GM18517 (cell line): ENCODE data around the gene COLEC11.

Experiments
- ATAC-seq: cut with Tn5 transposase; IDR thresholded peaks from one replicate; pipeline ENCODE4 v1.9.1; 2021; ENCODE audit warnings: mild to moderate bottlenecking, moderate library complexity; ENCODE audit not compliant: unreplicated experiment

The COLEC11 gene

GRCh38 chr2:3637311-3637675, 42.4 kb downstream of the COLEC11 start:
- no peak for ATAC-seq

- ATAC-seq = no peak
These were observed 43.0 kb downstream of the COLEC11 start for GRCh38 chr2:3637692-3638455.

GRCh38 chr2:3638456-3638810, 43.5 kb downstream of the COLEC11 start:
- ATAC-seq = no peak

- ATAC-seq = no peak
These were observed 44.2 kb downstream of the COLEC11 start for GRCh38 chr2:3639015-3639630.

GRCh38 chr2:3639653-3640052, 44.7 kb downstream of the COLEC11 start:
- ATAC-seq = no peak

GRCh38 chr2:3641181-3641580, 46.3 kb downstream of the COLEC11 start:
- no peak for ATAC-seq

- ATAC-seq = no peak
These were observed 47.0 kb downstream of the COLEC11 start for GRCh38 chr2:3641841-3642421.

- ATAC-seq = no peak
These were observed 47.8 kb downstream of the COLEC11 start for GRCh38 chr2:3642521-3643215.

GRCh38 chr2:3643371-3644245, 48.7 kb downstream of the COLEC11 start:
- no peak for ATAC-seq

- ATAC-seq = peak; percentile 86
These were observed 49.3 kb downstream of the COLEC11 start for GRCh38 chr2:3644246-3644525.

- no peak for ATAC-seq
These were observed 50.1 kb downstream of the COLEC11 start for GRCh38 chr2:3644891-3645605.

GRCh38 chr2:3645745-3646389, 51.0 kb downstream of the COLEC11 start:
- ATAC-seq = no peak

GRCh38 chr2:3646446-3646845, 51.5 kb downstream of the COLEC11 start:
- ATAC-seq = no peak

GRCh38 chr2:3647246-3647645, 52.3 kb downstream of the COLEC11 start:
- no peak for ATAC-seq

GRCh38 chr2:3647831-3648651, 53.1 kb downstream of the COLEC11 start:
- no peak for ATAC-seq

GRCh38 chr2:3648652-3649177, 53.8 kb downstream of the COLEC11 start:
- ATAC-seq = no peak

- ATAC-seq = no peak
These were observed 54.7 kb downstream of the COLEC11 start for GRCh38 chr2:3649581-3649980.

- ATAC-seq = no peak
These were observed 55.4 kb downstream of the COLEC11 start for GRCh38 chr2:3650140-3650920.
